ENCODE results near the gene NAV3.

Gene NAV3

GRCh38 chr12:77830583-77831351 is at the start of gene NAV3:
NAV3 (plus strand) TSS chr12:77830894; CDS start chr12:77831462, 568 bp downstream.
- DNase-seq, result no peak

- DNase-seq, result no peak
Measured at GRCh38 chr12:77782034-77782433, 48.7 kb upstream of the NAV3 start.

- DNase-seq, result no peak
Measured at GRCh38 chr12:77782766-77783165, 47.9 kb upstream of the NAV3 start.

GRCh38 chr12:77785211-77785610 is 45.5 kb upstream of the NAV3 start:
- DNase-seq, result no peak

- no peak for DNase-seq
Measured at GRCh38 chr12:77786675-77787074, 44.0 kb upstream of the NAV3 start.

- DNase-seq, result no peak
Measured at GRCh38 chr12:77788231-77789168, 42.2 kb upstream of the NAV3 start.

- DNase-seq, result no peak
Measured at GRCh38 chr12:77795699-77796098, 35.0 kb upstream of the NAV3 start.

- no peak for DNase-seq
Measured at GRCh38 chr12:77796775-77797174, 33.9 kb upstream of the NAV3 start.

- no peak for DNase-seq
Measured at GRCh38 chr12:77800501-77800900, 30.2 kb upstream of the NAV3 start.

- DNase-seq, result no peak
Measured at GRCh38 chr12:77808534-77808933, 22.2 kb upstream of the NAV3 start.

- DNase-seq, result no peak
Measured at GRCh38 chr12:77813558-77813957, 17.1 kb upstream of the NAV3 start.

GRCh38 chr12:77814386-77814785 is 16.3 kb upstream of the NAV3 start:
- DNase-seq, result no peak

GRCh38 chr12:77816196-77816595 is 14.5 kb upstream of the NAV3 start:
- no peak for DNase-seq

- no peak for DNase-seq
Measured at GRCh38 chr12:77817276-77817675, 13.4 kb upstream of the NAV3 start.

GRCh38 chr12:77818351-77818750 is 12.3 kb upstream of the NAV3 start:
- no peak for DNase-seq

- no peak for DNase-seq
Measured at GRCh38 chr12:77821699-77822203, 8.9 kb upstream of the NAV3 start.

- DNase-seq, result no peak
Measured at GRCh38 chr12:77833329-77833728, 2.6 kb downstream of the NAV3 start.

GRCh38 chr12:77834618-77835017 is 3.9 kb downstream of the NAV3 start:
- no peak for DNase-seq

GRCh38 chr12:77835969-77836368 is 5.3 kb downstream of the NAV3 start:
- no peak for DNase-seq

- no peak for DNase-seq
Measured at GRCh38 chr12:77837876-77838291, 7.2 kb downstream of the NAV3 start.

- DNase-seq, result no peak
Measured at GRCh38 chr12:77841521-77841920, 10.8 kb downstream of the NAV3 start.

GRCh38 chr12:77842430-77842829 is 11.7 kb downstream of the NAV3 start:
- no peak for DNase-seq

GRCh38 chr12:77845831-77846230 is 15.1 kb downstream of the NAV3 start:
- DNase-seq, result no peak

GRCh38 chr12:77847060-77847541 is 16.4 kb downstream of the NAV3 start:
- DNase-seq, result no peak
